8988T (cell line): ENCODE data around the gene IFNG-AS1.

Experiments
- DNase-seq: peaks from one replicate; pipeline ENCODE4 v3.0.0; 2011

Gene IFNG-AS1

DNA sequence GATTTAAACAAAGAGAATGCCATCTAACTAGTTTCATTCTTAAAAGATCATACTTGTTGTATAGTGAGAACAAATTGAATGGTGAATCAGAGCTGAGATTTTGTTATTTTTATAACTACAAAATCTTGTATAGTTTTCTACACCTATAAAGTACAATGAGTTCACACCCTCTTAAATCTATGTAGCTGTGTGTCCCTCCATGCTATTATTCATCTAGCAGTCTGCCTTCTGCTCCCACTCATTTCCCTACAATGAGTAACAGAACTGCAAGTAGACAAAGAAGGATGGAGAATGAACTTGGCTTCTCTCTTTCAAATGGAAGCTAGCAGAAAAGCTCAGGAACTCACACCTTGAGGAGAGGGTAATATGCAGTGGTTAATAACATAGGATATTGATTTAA, 7.1 kb downstream of the IFNG-AS1 start:
- DNase-seq, result no peak

DNA sequence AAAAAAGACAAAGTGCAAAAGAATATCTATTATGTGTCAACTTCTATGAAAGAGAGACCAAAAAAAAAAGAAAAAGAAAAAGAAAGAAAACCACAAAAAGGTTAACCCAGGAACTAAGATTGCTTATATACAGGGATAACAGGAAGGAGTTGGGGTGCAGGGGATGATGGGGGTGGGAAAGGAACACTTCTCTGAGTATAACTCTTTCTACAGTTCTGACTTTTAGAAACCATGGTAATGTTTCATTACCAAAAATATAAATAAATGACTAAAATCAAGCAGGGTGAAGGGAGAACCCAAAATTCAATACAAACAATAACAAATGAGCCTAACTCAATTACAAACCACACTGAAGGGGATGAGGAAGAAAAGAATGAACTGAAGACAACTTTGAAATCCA, 9.1 kb downstream of the IFNG-AS1 start:
- DNase-seq, result no peak

DNA sequence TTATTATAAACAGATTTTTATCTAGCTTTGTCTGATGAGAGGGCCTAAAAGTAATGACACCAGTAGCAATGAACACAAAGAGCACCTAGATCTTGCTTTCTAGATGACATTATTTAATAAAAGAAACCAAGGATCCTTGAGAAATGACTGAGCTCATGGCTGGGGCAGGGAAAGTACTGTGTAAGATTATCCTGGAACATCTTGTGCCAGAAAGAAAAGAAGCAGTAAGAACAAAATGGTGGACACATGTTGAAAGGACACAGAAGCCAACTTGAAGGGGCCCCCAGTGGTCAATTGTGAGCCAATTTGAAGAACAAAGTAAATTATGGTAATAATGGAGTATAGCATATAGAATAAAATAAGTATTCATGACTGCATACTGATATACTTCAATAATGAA, 10.0 kb downstream of the IFNG-AS1 start:
- no peak for DNase-seq

- DNase-seq, result no peak
These were observed 12.5 kb downstream of the IFNG-AS1 start for GRCh38 chr12:68001486-68002466.

GRCh38 chr12:68003777-68004176, 14.5 kb downstream of the IFNG-AS1 start:
- DNase-seq, result no peak

GRCh38 chr12:68007033-68007432, 17.8 kb downstream of the IFNG-AS1 start:
- DNase-seq, result no peak

GRCh38 chr12:68007466-68007865, 18.2 kb downstream of the IFNG-AS1 start:
- DNase-seq, result no peak

GRCh38 chr12:68011206-68011881, 22.1 kb downstream of the IFNG-AS1 start:
- no peak for DNase-seq

DNA sequence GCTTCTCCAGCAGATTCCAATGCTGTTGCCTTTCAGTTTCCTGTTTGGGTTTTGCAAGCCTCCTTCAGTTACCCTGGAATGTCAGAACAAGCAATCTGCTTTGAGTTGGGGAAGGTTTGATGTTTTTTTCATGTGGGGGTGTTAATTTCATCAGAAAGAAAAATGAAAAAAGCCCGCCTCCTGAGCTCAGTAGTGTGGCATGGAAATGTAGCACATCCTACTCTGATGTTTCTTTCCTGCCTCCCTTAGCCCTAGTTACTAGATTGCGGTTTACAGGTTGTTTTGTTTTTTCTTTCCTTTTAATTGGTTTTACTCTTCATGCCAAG, 22.6 kb downstream of the IFNG-AS1 start:
- no peak for DNase-seq

GRCh38 chr12:68012712-68013111, 23.5 kb downstream of the IFNG-AS1 start:
- DNase-seq, result no peak

DNA sequence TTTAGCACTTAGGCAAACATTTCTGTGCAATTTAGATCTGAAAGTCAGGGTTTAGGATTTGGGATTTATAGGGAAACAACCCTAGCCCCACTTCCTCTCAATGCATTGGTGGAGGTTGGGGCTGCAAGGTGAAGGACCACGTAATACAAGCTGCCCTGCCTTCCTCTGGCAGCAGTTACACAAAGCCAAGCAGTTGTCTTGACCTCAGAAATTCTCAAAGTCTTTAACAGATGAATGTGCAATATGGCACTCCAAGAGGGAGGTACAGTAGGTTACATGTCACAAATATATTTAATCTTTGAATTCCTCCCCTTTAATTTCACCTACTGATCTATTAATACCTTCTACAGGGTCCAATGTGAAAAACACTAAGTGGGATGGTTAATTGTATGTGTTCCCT, 23.9 kb downstream of the IFNG-AS1 start:
- DNase-seq, result no peak

DNA sequence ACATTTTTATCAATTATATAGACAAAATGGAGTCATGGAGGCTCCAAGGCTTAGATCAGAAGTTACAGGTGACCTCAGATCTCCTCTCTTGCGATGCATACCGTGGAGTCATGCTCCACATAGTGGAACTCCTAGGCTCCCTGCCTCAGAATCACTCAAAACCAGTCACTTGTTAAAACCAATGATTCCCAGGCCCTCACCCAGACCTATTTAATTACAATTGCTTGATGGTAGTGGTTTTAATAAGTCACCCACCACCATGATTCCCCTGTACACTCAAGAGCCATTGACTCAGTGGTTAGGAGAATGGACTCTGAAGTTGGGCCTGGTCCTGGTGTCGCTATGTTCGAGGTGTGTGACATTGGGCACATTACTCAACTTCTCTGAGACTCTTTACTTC, 26.9 kb downstream of the IFNG-AS1 start:
- DNase-seq, result no peak

DNA sequence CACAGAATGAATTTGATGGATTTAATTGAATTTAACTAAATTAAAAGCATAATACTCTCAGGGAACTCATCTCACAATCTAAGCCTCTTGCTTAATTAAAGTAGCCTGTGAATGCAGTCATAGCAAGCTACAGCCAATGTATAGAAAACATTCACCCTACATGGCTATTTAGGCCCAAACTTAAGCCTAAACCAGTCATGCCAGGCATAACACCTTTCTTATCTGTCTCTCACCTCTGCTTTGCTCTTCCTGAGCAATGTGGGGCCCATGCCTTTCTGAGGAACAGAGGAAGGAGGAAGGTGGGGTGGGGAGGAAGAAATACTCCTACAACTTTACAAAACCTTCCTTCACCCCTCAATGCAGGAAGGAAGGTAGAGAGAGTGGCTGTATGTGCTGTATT, 29.1 kb downstream of the IFNG-AS1 start:
- no peak for DNase-seq

- DNase-seq, result no peak
These were observed 30.8 kb downstream of the IFNG-AS1 start for GRCh38 chr12:68020049-68020448.

DNA sequence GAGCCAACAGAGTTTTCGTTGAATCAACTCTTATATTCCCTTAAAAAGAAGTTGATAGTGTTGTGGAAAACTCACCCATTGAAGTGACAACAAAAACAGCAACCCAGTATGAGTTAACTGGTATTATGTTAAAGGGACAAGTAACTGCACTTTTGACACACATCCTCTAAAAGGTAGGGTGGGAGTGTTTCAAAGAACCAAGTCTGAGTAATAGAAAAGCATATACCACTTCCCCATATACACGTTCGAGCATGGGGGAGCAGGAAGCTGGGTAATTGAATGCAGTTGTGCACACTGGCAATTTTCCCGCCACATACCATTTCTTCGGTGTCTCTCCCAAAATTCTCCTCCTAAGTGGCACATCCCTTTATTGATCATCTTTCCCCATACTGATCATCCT, 31.5 kb downstream of the IFNG-AS1 start:
- DNase-seq, result no peak

DNA sequence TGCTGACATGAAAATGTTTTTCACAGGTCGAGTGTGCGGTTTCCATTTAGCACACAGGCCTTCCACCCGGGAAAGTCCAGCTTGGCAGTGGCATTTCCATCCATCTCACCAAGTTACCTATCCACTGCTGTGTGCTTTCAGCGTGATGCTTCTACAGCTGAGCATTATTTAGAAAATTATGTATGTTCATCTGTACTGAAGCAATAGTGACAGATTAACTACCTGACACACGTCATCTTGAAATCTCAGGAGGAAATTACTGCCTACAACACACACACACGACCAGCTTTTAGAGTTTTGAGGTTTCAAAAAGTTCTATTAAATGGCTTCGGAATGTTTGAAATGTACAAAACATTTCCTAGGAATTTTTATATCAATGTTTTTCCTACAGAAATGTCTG, 39.4 kb downstream of the IFNG-AS1 start:
- DNase-seq, result no peak

GRCh38 chr12:68030248-68030647, 41.0 kb downstream of the IFNG-AS1 start:
- no peak for DNase-seq

DNA sequence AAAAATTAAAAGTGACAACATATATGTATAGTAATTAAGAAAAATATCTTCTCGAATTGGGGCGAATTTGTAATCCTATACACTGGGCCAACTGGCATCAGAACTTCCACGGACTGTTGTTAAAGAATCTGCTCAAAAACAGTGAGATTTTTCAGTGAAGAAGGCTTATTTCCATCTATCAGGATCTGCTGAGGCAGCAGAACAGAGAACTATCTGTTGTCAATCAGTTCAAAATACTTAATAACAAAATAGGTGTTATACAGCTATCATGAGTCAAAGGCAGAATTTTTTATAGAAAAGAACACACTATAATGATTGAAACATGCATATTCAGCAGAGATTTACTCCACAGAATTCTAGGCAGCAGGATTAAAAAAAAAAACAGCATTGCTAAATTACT, 41.9 kb downstream of the IFNG-AS1 start:
- no peak for DNase-seq

- DNase-seq, result no peak
These were observed 42.9 kb downstream of the IFNG-AS1 start for GRCh38 chr12:68031881-68032739.

GRCh38 chr12:68034567-68034966, 45.3 kb downstream of the IFNG-AS1 start:
- DNase-seq, result no peak

DNA sequence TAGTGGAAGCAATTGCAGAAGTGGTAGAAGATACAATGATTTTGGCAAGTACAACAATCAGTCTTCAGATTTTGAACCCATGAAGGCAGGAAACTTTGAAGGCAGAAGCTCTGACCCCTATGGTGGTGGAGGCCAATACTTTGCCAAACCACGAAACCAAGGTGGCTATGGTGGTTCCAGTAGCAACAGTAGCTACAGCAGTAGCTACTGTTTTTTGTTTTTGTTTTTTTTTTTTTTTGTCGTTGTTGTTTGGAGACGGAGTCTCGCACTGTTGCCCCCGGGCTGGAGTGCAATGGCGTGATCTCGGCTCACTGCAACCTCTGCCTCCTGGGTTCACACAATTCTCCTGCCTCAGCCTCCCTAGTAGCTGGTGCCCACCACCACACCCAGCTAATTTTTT, 47.4 kb downstream of the IFNG-AS1 start:
- no peak for DNase-seq

- DNase-seq, result no peak
These were observed 48.5 kb downstream of the IFNG-AS1 start for GRCh38 chr12:68037616-68038255.

- no peak for DNase-seq
These were observed 49.4 kb downstream of the IFNG-AS1 start for GRCh38 chr12:68038650-68039049.
